Fibroblast of lung (primary cell): Measurements from ENCODE around the gene GTPBP6. TPM values are rescaled to one million over a fixed set of nuclear protein-coding genes. Genes with fewer than 3 reads are reported as not detected.
"Not testable (repeated sequence)": the region's sequence is repeated elsewhere in the genome, so short reads cannot be mapped to it uniquely, and the experiment has no call there.

ENCODE experiments used
- DNase-seq, 2 donors: peaks; one replicate each; pipeline versions ENCODE4 v3.0.0 to v3.0.0-alpha.2; 2010; ENCODE audit warnings: low read depth in 2 of 2
- H2AFZ ChIP-seq: 2 replicates; pipeline ENCODE4 v1.5.1; 2012; ENCODE audit warnings: low read length, control low read depth, inconsistent platforms
- H3K27ac ChIP-seq: 2 replicates; pipeline ENCODE4 v1.5.1; 2011; ENCODE audit warnings: low read length, control low read depth; ENCODE audit not compliant: insufficient read depth
- H3K27me3 ChIP-seq: 2 replicates; pipeline ENCODE4 v1.5.1; 2011; ENCODE audit warnings: mild to moderate bottlenecking, low read length; ENCODE audit not compliant: control insufficient read depth, insufficient read depth
- H3K36me3 ChIP-seq: 2 replicates; pipeline ENCODE4 v1.5.1; 2011; ENCODE audit warnings: low read length; ENCODE audit not compliant: control insufficient read depth, insufficient read depth
- H3K4me1 ChIP-seq: 2 replicates; pipeline ENCODE4 v1.5.1; 2011; ENCODE audit warnings: low read length; ENCODE audit not compliant: control insufficient read depth, insufficient read depth; ENCODE audit errors: extremely low read depth
- H3K4me2 ChIP-seq: 2 replicates; pipeline ENCODE4 v1.5.1; 2011; ENCODE audit warnings: low read length, control low read depth; ENCODE audit not compliant: insufficient read depth; ENCODE audit errors: extremely low read depth
- H3K4me3 ChIP-seq, 4 experiments: fragments of 200-600 bp in 1 of 4; sonication (generic) in 1 of 4; replicated peaks in 1 of 4; 2 replicates each; pipeline ENCODE4 v1.5.1; 2011 to 2016; ENCODE audit warnings: low read length in 4 of 4, low read depth in 3 of 4, mild to moderate bottlenecking in 3 of 4, control low read depth in 2 of 4, inconsistent platforms in 1 of 4, mixed read lengths in 1 of 4; ENCODE audit not compliant: insufficient read depth in 1 of 4; ENCODE audit errors: control extremely low read depth in 1 of 4
- H3K79me2 ChIP-seq: 2 replicates; pipeline ENCODE4 v1.5.1; 2012; ENCODE audit warnings: mild to moderate bottlenecking, low read length, inconsistent platforms; ENCODE audit not compliant: control insufficient read depth, insufficient read depth
- H3K9ac ChIP-seq: 2 replicates; pipeline ENCODE4 v1.5.1; 2011; ENCODE audit warnings: mild to moderate bottlenecking, low read length, control low read depth; ENCODE audit not compliant: insufficient read depth
- H3K9me3 ChIP-seq: 2 replicates; pipeline ENCODE4 v1.5.1; 2012; ENCODE audit warnings: low read depth, low read length; ENCODE audit not compliant: control insufficient read depth, insufficient read depth
- H4K20me1 ChIP-seq: 2 replicates; pipeline ENCODE4 v1.5.1; 2011; ENCODE audit warnings: low read length; ENCODE audit not compliant: control insufficient read depth, insufficient read depth; ENCODE audit errors: extremely low read depth
- EZH2 ChIP-seq: IDR thresholded peaks from 2 replicates; pipeline ENCODE4 v1.5.1; 2012; ENCODE audit warnings: low read length, control low read depth, mild to moderate bottlenecking; ENCODE audit errors: missing control alignments
- polyA plus RNA-seq, 2 donors: library from polyadenylated mRNA; depleted of rRNA in 1 of 2; stranded (reverse) in 1 of 2; unstranded in 1 of 2; fragments of >200 nt; gene quantifications; 2 replicates each; pipeline ENCODE4 v1.2.1, GENCODE V29; 2011 to 2012; ENCODE audit warnings: missing spikeins in 1 of 2
- total RNA-seq: library from RNA; depleted of rRNA; stranded (reverse); fragments of >200 nt; gene quantifications from 2 replicates; pipeline ENCODE4 v1.2.1, GENCODE V29; 2014
- TF ChIP-seq, protein P1 (sequence below), 2 donors: IDR thresholded peaks in 1 of 2; conservative IDR thresholded peaks in 1 of 2; 1 replicate in 1 of 2; 2 replicates in 1 of 2; pipeline ENCODE4 v1.5.1; 2011 to 2012; ENCODE audit warnings: low read length in 2 of 2, control low read depth in 1 of 2, inconsistent platforms in 1 of 2, low read depth in 1 of 2, mild to moderate bottlenecking in 1 of 2

The GTPBP6 gene
- total and polyA plus RNA-seq, 2 donors (not counting 1 experiment from before 2014, with no cell fraction given): 15.4 to 46.1 TPM

DNA sequence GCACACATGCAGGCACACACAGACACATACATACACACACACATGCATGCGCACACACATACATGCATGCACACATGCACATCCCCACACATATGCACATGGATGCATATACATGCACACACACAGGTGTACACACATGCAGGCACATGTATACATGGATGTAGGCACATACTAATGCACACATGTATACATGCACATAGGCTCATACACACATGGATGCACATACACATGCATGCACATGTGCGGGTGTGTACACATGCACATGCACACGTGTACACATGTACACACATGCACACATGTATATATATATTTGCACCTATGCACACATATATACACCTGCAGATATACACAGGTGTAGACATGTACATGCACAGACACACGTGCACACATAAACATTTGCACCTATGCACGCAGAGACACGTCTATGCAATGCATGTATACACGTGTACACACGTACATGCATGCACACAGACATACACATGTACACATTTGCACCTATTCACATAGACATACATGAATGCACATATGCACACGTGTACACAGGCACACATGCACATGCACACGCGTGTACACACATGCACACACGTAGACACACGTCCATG, 33.4 kb downstream of the GTPBP6 start:
- H3K79me2 ChIP-seq: no peaks in the 10 kb centered on the region
- no peaks in the 10 kb centered on the region for H3K4me1 ChIP-seq
- no peaks in the 10 kb centered on the region for H3K27me3 ChIP-seq
- no peak overlapping the region for H3K27ac ChIP-seq
- no peak overlapping the region for H3K4me2 ChIP-seq
- no peak overlapping the region for H2AFZ ChIP-seq
- TF ChIP-seq EZH2: no peak
- TF ChIP-seq, protein P1, sequence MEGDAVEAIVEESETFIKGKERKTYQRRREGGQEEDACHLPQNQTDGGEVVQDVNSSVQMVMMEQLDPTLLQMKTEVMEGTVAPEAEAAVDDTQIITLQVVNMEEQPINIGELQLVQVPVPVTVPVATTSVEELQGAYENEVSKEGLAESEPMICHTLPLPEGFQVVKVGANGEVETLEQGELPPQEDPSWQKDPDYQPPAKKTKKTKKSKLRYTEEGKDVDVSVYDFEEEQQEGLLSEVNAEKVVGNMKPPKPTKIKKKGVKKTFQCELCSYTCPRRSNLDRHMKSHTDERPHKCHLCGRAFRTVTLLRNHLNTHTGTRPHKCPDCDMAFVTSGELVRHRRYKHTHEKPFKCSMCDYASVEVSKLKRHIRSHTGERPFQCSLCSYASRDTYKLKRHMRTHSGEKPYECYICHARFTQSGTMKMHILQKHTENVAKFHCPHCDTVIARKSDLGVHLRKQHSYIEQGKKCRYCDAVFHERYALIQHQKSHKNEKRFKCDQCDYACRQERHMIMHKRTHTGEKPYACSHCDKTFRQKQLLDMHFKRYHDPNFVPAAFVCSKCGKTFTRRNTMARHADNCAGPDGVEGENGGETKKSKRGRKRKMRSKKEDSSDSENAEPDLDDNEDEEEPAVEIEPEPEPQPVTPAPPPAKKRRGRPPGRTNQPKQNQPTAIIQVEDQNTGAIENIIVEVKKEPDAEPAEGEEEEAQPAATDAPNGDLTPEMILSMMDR (conservative IDR thresholded peaks at IDR 0.05 in 1 of 2, IDR thresholded peaks at IDR 0.05 in 1 of 2; ENCODE audit: low read depth in 1 of 2, low read length in 2 of 2): no peak
- DNase-seq: no peak
- H3K4me3 ChIP-seq: no peak overlapping the region
- H3K9me3 ChIP-seq: no peaks in the 10 kb centered on the region
- no peak overlapping the region for H3K9ac ChIP-seq
- H3K36me3 ChIP-seq: peaks cover 14% of the 10 kb centered on the region
- H4K20me1 ChIP-seq: no peaks in the 10 kb centered on the region

DNA sequence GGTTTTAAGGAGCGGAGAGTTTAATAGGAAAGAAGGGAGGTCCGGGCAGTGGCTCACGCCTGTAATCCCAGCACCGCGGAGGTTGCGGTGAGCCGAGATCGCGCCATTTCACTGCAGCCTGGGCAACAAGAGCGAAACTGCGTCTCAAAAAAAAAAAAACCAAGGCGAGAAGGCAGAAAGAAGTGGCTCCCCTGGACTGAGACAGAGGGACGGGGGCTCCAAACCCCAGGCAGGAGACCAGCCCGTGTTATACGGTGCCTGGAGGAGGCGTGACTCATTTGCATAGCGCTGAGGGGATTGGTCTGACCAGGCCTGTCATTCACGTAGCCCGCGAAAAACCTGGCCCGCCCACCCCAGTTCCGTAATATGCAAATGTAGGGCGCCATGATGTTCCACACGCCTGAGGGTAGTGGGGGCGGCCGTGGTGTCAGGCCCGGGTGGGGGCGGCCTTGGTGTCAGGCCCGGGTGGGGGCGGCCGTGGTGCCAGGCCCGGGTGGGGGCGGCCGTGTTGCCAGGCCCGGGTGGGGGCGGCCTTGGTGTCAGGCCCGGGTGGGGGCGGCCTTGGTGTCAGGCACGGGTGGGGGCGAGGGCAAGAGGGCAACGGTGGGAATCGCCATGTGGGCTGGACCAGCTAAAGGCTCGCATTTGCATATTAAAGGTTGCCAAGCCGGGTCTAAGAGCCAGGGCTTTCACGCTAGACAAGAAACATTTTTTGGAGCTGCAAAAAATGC, 35.3 kb downstream of the GTPBP6 start:
- no peaks in the 10 kb centered on the region for H4K20me1 ChIP-seq
- TF ChIP-seq, protein P1 (conservative IDR thresholded peaks at IDR 0.05 in 1 of 2, IDR thresholded peaks at IDR 0.05 in 1 of 2; ENCODE audit: low read depth in 1 of 2, low read length in 2 of 2): no peak
- no peak for TF ChIP-seq EZH2
- peak; percentile 86 to 87 for DNase-seq
- no peaks in the 10 kb centered on the region for H3K27me3 ChIP-seq
- H3K4me2 ChIP-seq: peak overlapping the region; percentile 54
- no peaks in the 10 kb centered on the region for H3K79me2 ChIP-seq
- no peaks in the 10 kb centered on the region for H3K4me1 ChIP-seq
- H3K9ac ChIP-seq: peak overlapping the region; percentile 32
- H3K36me3 ChIP-seq: peaks cover 8% of the 10 kb centered on the region
- peak overlapping the region; percentile 71 to 77 (median 74) for H3K4me3 ChIP-seq
- H2AFZ ChIP-seq: peak overlapping the region; percentile 62
- peak overlapping the region; percentile 71 for H3K27ac ChIP-seq
- H3K9me3 ChIP-seq: no peaks in the 10 kb centered on the region

- H3K36me3 ChIP-seq, H3K27ac ChIP-seq, H3K4me1 ChIP-seq, H4K20me1 ChIP-seq, H3K27me3 ChIP-seq, H2AFZ ChIP-seq, H3K9ac ChIP-seq, DNase-seq, H3K79me2 ChIP-seq, H3K4me2 ChIP-seq, H3K9me3 ChIP-seq: not testable (repeated sequence)
- H3K4me3 ChIP-seq: peak overlapping the region in 2 of 4 experiments; percentile 52 to 77
These were observed 36.5 kb downstream of the GTPBP6 start for GRCh38 chrX:282000-282681.
